Medulla oblongata (tissue), 1 donor: ENCODE data around the gene CLASP1.
"Not testable (repeated sequence)": the region's sequence is repeated elsewhere in the genome, so short reads cannot be mapped to it uniquely, and the experiment has no call there.

Experiments used
- DNase-seq: peaks from one replicate; pipeline ENCODE4 v3.0.0-alpha.2; 2015; ENCODE audit errors: extremely low spot score

CLASP1 gene

GRCh38 chr2:121649149-121649595 is at the start of gene CLASP1:
CLASP1 (minus strand) TSS chr2:121649462; CDS start chr2:121605895, 43,567 bp downstream.
- no peak for DNase-seq

GRCh38 chr2:121698318-121698930 is 49.2 kb upstream of the CLASP1 start:
- DNase-seq, result no peak

GRCh38 chr2:121697108-121697631 is 47.9 kb upstream of the CLASP1 start:
- DNase-seq, result no peak

- no peak for DNase-seq
Observed at GRCh38 chr2:121696410-121696930, 47.2 kb upstream of the CLASP1 start.

GRCh38 chr2:121695171-121695451 is 45.8 kb upstream of the CLASP1 start:
- no peak for DNase-seq

- DNase-seq, result no peak
Observed at GRCh38 chr2:121694398-121695170, 45.3 kb upstream of the CLASP1 start.

- not testable (repeated sequence) for DNase-seq
Observed at GRCh38 chr2:121690572-121690971, 41.3 kb upstream of the CLASP1 start.

- DNase-seq, result no peak
Observed at GRCh38 chr2:121690095-121690494, 40.8 kb upstream of the CLASP1 start.

- DNase-seq, result peak; percentile 6
Observed at GRCh38 chr2:121689356-121689755, 40.1 kb upstream of the CLASP1 start.

GRCh38 chr2:121688820-121689219 is 39.6 kb upstream of the CLASP1 start:
- DNase-seq, result no peak

- no peak for DNase-seq
Observed at GRCh38 chr2:121686902-121687301, 37.6 kb upstream of the CLASP1 start.

- DNase-seq, result no peak
Observed at GRCh38 chr2:121686218-121686617, 37.0 kb upstream of the CLASP1 start.

GRCh38 chr2:121682396-121683298 is 33.4 kb upstream of the CLASP1 start:
- no peak for DNase-seq

- no peak for DNase-seq
Observed at GRCh38 chr2:121677855-121678254, 28.6 kb upstream of the CLASP1 start.

- not testable (repeated sequence) for DNase-seq
Observed at GRCh38 chr2:121671621-121672020, 22.4 kb upstream of the CLASP1 start.

- no peak for DNase-seq
Observed at GRCh38 chr2:121670181-121670580, 20.9 kb upstream of the CLASP1 start.

GRCh38 chr2:121667618-121668017 is 18.4 kb upstream of the CLASP1 start:
- no peak for DNase-seq

- no peak for DNase-seq
Observed at GRCh38 chr2:121666042-121666441, 16.8 kb upstream of the CLASP1 start.

- DNase-seq, result no peak
Observed at GRCh38 chr2:121665504-121665903, 16.2 kb upstream of the CLASP1 start.

GRCh38 chr2:121664713-121665112 is 15.5 kb upstream of the CLASP1 start:
- DNase-seq, result no peak

- no peak for DNase-seq
Observed at GRCh38 chr2:121664086-121664485, 14.8 kb upstream of the CLASP1 start.

GRCh38 chr2:121663434-121663833 is 14.2 kb upstream of the CLASP1 start:
- no peak for DNase-seq
